Thymus (tissue), 11 donors: Measurements from ENCODE around the gene DOK1. TPM values are rescaled to one million over a fixed set of nuclear protein-coding genes. Genes with fewer than 3 reads are reported as not detected.
"Not testable (repeated sequence)": the region's sequence is repeated elsewhere in the genome, so short reads cannot be mapped to it uniquely, and the experiment has no call there.

Experiments
- DNase-seq, 9 donors: peaks; one replicate each; pipeline ENCODE4 v3.0.0-alpha.2; 2013; ENCODE audit warnings: low spot score in 9 of 9, low read depth in 6 of 9, missing footprints in 1 of 9
- H3K27ac ChIP-seq, 2 donors: one replicate each; pipeline ENCODE4 v1.5.1; 2013; ENCODE audit warnings: control low read depth in 1 of 2, low read depth in 1 of 2, low read length in 1 of 2, mild to moderate bottlenecking in 1 of 2, moderate library complexity in 1 of 2
- H3K27me3 ChIP-seq, 2 donors: one replicate each; pipeline ENCODE4 v1.5.1; 2013; ENCODE audit warnings: low read length in 1 of 2; ENCODE audit not compliant: control insufficient read depth in 2 of 2, insufficient read depth in 1 of 2
- H3K36me3 ChIP-seq, 2 donors: one replicate each; pipeline ENCODE4 v1.5.1; 2013; ENCODE audit warnings: low read length in 1 of 2, mild to moderate bottlenecking in 1 of 2, moderate library complexity in 1 of 2; ENCODE audit not compliant: control insufficient read depth in 2 of 2, insufficient read depth in 2 of 2
- H3K4me1 ChIP-seq, 2 donors: one replicate each; pipeline ENCODE4 v1.5.1; 2013; ENCODE audit warnings: low read length in 2 of 2; ENCODE audit not compliant: control insufficient read depth in 2 of 2, insufficient read depth in 2 of 2
- H3K4me3 ChIP-seq, 2 donors: one replicate each; pipeline ENCODE4 v1.5.1; 2013; ENCODE audit warnings: low read length in 2 of 2, control low read depth in 1 of 2, mild to moderate bottlenecking in 1 of 2
- H3K9me3 ChIP-seq, 2 donors: one replicate each; pipeline ENCODE4 v1.5.1; 2013; ENCODE audit warnings: low read length in 1 of 2, mild to moderate bottlenecking in 1 of 2; ENCODE audit not compliant: control insufficient read depth in 2 of 2, insufficient read depth in 1 of 2
- WGBS: extraction: QIAGEN DNeasy Blood & Tissue Kit; methylation state at CpG from one replicate; pipeline ENCODE4 v1.1.7; 2013; 5-methylcytosine and 5-hydroxymethylcytosine counted together
- polyA plus RNA-seq: library from polyadenylated mRNA; stranded (reverse); fragments of 200-250 nt; gene quantifications from one replicate; pipeline ENCODE4 v1.2.3, GENCODE V29; 2013
- total RNA-seq: library from RNA; stranded (reverse); fragments of 120-200 nt; gene quantifications from one replicate; pipeline ENCODE4 v1.2.4, GENCODE V29; 2013
- donor health status: healthy.

Gene DOK1
- total and polyA plus RNA-seq, 2 donors = 14.3 to 17.2 TPM

GRCh38 chr2:74559912-74560311 lies 5.4 kb downstream of the DOK1 start:
- no peaks in the 10 kb centered on the region for H3K9me3 ChIP-seq
- peaks cover 4 to 13% of the 10 kb centered on the region in 2 donors for H3K4me1 ChIP-seq
- no peak for DNase-seq
- H3K27ac ChIP-seq = no peak overlapping the region
- H3K36me3 ChIP-seq = peaks cover 2 to 3% of the 10 kb centered on the region in 2 donors
- 97% methylated on average over 5 of the region's 5 CpGs for WGBS
- peaks cover 0 to 29% of the 10 kb centered on the region in 2 donors for H3K27me3 ChIP-seq
- H3K4me3 ChIP-seq = no peak overlapping the region

- WGBS = 83% methylated on average over 6 of the region's 6 CpGs
- H3K27me3 ChIP-seq = peaks cover 0 to 22% of the 10 kb centered on the region in 2 donors
- no peak overlapping the region for H3K27ac ChIP-seq
- no peak for DNase-seq
- H3K36me3 ChIP-seq = peaks cover 2 to 3% of the 10 kb centered on the region in 2 donors
- no peak overlapping the region for H3K4me3 ChIP-seq
- no peaks in the 10 kb centered on the region for H3K9me3 ChIP-seq
- H3K4me1 ChIP-seq = peaks cover 0 to 6% of the 10 kb centered on the region in 2 donors
These were observed 6.1 kb downstream of the DOK1 start for GRCh38 chr2:74560591-74560990.

GRCh38 chr2:74561022-74561421 lies 6.5 kb downstream of the DOK1 start:
- H3K9me3 ChIP-seq, H3K4me3 ChIP-seq: not testable (repeated sequence)
- WGBS = 100% methylated on average over 1 of the region's 1 CpG

GRCh38 chr2:74562126-74562775 lies 7.7 kb downstream of the DOK1 start:
- 91% methylated on average over 7 of the region's 7 CpGs for WGBS
- Histone ChIP-seq H3K4me1 (no peaks in the 10 kb centered on the region), H3K27me3 (peaks cover 0 to 15% of the 10 kb centered on the region in 2 donors), H3K36me3 (no peaks in the 10 kb centered on the region), H3K27ac (no peak overlapping the region), H3K9me3 (no peaks in the 10 kb centered on the region), H3K4me3 (no peak overlapping the region)
- DNase-seq = no peak

More at GRCh38 chr2:74561022-74561421, 6.5 kb downstream of the DOK1 start:
- H3K36me3 ChIP-seq, H3K27ac ChIP-seq, DNase-seq, H3K4me1 ChIP-seq: not testable (repeated sequence)
- peaks cover 0 to 18% of the 10 kb centered on the region in 2 donors for H3K27me3 ChIP-seq

- WGBS = 98% methylated on average over 5 of the region's 5 CpGs
These were observed 9.7 kb downstream of the DOK1 start for GRCh38 chr2:74564222-74564621.

GRCh38 chr2:74566076-74566753 lies 11.7 kb downstream of the DOK1 start:
- H3K27me3 ChIP-seq = peaks cover 0 to 7% of the 10 kb centered on the region in 2 donors
- H3K4me1 ChIP-seq = no peaks in the 10 kb centered on the region
- WGBS = 89% methylated on average over 7 of the region's 7 CpGs
- no peaks in the 10 kb centered on the region for H3K36me3 ChIP-seq
- H3K9me3 ChIP-seq = no peaks in the 10 kb centered on the region
- no peak for DNase-seq
- H3K4me3 ChIP-seq = no peak overlapping the region
- H3K27ac ChIP-seq = no peak overlapping the region

More at GRCh38 chr2:74564222-74564621, 9.7 kb downstream of the DOK1 start:
- Histone ChIP-seq H3K4me3 (no peak overlapping the region), H3K4me1 (no peaks in the 10 kb centered on the region), H3K27me3 (peaks cover 0 to 15% of the 10 kb centered on the region in 2 donors), H3K27ac (no peak overlapping the region), H3K9me3 (no peaks in the 10 kb centered on the region), H3K36me3 (no peaks in the 10 kb centered on the region)
- DNase-seq = no peak

- H3K9me3 ChIP-seq = no peaks in the 10 kb centered on the region
- DNase-seq = no peak
- H3K27me3 ChIP-seq = peaks cover 0 to 4% of the 10 kb centered on the region in 2 donors
- H3K27ac ChIP-seq = no peak overlapping the region
- no peak overlapping the region for H3K4me3 ChIP-seq
- H3K36me3 ChIP-seq = no peaks in the 10 kb centered on the region
- H3K4me1 ChIP-seq = no peaks in the 10 kb centered on the region
These were observed 12.2 kb downstream of the DOK1 start for GRCh38 chr2:74566754-74567085.

GRCh38 chr2:74567881-74568280 lies 13.4 kb downstream of the DOK1 start:
- no peaks in the 10 kb centered on the region for H3K9me3 ChIP-seq
- H3K4me3 ChIP-seq = no peak overlapping the region
- no peaks in the 10 kb centered on the region for H3K27me3 ChIP-seq
- H3K27ac ChIP-seq = no peak overlapping the region
- DNase-seq = no peak
- H3K36me3 ChIP-seq = no peaks in the 10 kb centered on the region
- 93% methylated on average over 5 of the region's 5 CpGs for WGBS
- H3K4me1 ChIP-seq = no peaks in the 10 kb centered on the region

- 93% methylated on average over 1 of the region's 1 CpG for WGBS
These were observed 15.2 kb downstream of the DOK1 start for GRCh38 chr2:74569686-74570085.

More at GRCh38 chr2:74569686-74570085, 15.2 kb downstream of the DOK1 start:
- H3K36me3 ChIP-seq = no peaks in the 10 kb centered on the region
- H3K9me3 ChIP-seq = no peaks in the 10 kb centered on the region
- H3K27ac ChIP-seq = no peak overlapping the region
- DNase-seq = no peak
- H3K4me3 ChIP-seq = no peak overlapping the region
- H3K4me1 ChIP-seq = no peaks in the 10 kb centered on the region
- no peaks in the 10 kb centered on the region for H3K27me3 ChIP-seq
